ENCODE measurements around the gene TMEM198. TPM values are rescaled to one million over a fixed set of nuclear protein-coding genes. Genes with fewer than 3 reads are reported as not detected.

Gene TMEM198
- total and polyA plus RNA-seq, 2 experiments from 2014 or later, result 8.0 to 10.4 TPM

DNA sequence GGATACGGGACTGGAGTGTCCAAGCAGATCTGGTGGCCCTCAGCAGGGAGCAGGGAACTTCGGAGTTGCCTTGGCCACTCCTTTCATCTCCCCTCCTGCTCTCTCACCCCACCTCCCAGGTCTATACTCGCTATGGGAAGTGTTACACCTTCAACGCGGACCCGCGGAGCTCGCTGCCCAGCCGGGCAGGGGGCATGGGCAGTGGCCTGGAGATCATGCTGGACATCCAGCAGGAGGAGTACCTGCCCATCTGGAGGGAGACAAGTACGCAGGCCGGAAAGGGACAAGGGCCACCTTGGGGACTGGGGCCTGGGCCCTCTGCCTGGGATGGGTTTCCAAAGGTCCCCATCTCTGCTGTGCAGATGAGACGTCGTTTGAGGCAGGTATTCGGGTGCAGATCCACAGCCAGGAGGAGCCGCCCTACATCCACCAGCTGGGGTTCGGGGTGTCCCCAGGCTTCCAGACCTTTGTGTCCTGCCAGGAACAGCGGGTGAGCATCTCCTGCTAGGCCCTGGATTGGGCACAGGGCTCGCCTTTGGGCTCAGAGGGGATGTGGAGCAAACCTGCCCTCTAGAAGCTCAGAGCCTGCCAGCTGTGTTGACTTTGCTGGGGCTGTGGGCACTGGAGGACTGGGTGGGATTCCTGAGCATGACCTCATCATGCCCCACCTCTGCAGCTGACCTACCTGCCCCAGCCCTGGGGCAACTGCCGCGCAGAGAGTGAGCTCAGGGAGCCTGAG lies 12.0 kb upstream of the TMEM198 start:
- WGBS (ENCODE audit: low lambda C conversion rate, missing lambda C conversion rate), result 85% methylated on average over 20 of the region's 20 CpGs
- DNase-seq (ENCODE audit: low spot score), result no peak
- no peak overlapping the region for H3K4me2 ChIP-seq
- peaks cover 29% of the 10 kb centered on the region for H3K27me3 ChIP-seq
- no peaks in the 10 kb centered on the region for H4K20me1 ChIP-seq (ENCODE audit: insufficient read depth, poor library complexity, severe bottlenecking)
- no peaks in the 10 kb centered on the region for H3K79me2 ChIP-seq
- no peaks in the 10 kb centered on the region for H3K4me1 ChIP-seq (ENCODE audit: insufficient read depth)
- no peaks in the 10 kb centered on the region for H3K9me2 ChIP-seq (replicated peaks; ENCODE audit: insufficient read depth)
- no peaks in the 10 kb centered on the region for H3K9me3 ChIP-seq (ENCODE audit: low read depth)
- no peak overlapping the region for H3K27ac ChIP-seq
- no peak overlapping the region for H2AFZ ChIP-seq
- no peak for TF ChIP-seq EZH2 (IDR thresholded peaks at IDR 0.05; ENCODE audit: borderline replicate concordance)
- TF ChIP-seq EZH2phosphoT487 (IDR thresholded peaks at IDR 0.05; ENCODE audit: low read depth, severe bottlenecking, unreplicated experiment), result no peak
- TF ChIP-seq, protein P1, sequence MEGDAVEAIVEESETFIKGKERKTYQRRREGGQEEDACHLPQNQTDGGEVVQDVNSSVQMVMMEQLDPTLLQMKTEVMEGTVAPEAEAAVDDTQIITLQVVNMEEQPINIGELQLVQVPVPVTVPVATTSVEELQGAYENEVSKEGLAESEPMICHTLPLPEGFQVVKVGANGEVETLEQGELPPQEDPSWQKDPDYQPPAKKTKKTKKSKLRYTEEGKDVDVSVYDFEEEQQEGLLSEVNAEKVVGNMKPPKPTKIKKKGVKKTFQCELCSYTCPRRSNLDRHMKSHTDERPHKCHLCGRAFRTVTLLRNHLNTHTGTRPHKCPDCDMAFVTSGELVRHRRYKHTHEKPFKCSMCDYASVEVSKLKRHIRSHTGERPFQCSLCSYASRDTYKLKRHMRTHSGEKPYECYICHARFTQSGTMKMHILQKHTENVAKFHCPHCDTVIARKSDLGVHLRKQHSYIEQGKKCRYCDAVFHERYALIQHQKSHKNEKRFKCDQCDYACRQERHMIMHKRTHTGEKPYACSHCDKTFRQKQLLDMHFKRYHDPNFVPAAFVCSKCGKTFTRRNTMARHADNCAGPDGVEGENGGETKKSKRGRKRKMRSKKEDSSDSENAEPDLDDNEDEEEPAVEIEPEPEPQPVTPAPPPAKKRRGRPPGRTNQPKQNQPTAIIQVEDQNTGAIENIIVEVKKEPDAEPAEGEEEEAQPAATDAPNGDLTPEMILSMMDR (IDR thresholded peaks at IDR 0.05; ENCODE audit: poor library complexity), result no peak
- no peak overlapping the region for H3K4me3 ChIP-seq
- no peaks in the 10 kb centered on the region for H3K36me3 ChIP-seq (replicated peaks; ENCODE audit: insufficient read depth, low read depth)

DNA sequence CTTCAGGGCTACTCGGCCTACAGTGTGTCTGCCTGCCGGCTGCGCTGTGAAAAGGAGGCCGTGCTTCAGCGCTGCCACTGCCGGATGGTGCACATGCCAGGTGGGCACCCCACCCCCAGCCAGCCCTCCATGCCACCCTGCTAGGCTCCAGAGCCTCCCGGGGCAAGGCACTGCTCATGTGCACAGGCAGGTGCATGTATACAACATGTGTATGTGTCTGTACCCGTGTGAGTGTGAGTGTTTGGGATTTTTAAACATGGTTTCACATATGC lies 11.5 kb upstream of the TMEM198 start:
- H3K9me3 ChIP-seq (ENCODE audit: low read depth), result no peaks in the 10 kb centered on the region
- 87% methylated on average over 8 of the region's 8 CpGs for WGBS (ENCODE audit: low lambda C conversion rate, missing lambda C conversion rate)
- H3K4me3 ChIP-seq, result no peak overlapping the region
- no peak overlapping the region for H2AFZ ChIP-seq
- H3K4me1 ChIP-seq (ENCODE audit: insufficient read depth), result no peaks in the 10 kb centered on the region
- TF ChIP-seq EZH2phosphoT487 (IDR thresholded peaks at IDR 0.05; ENCODE audit: low read depth, severe bottlenecking, unreplicated experiment), result no peak
- no peak for TF ChIP-seq EZH2 (IDR thresholded peaks at IDR 0.05; ENCODE audit: borderline replicate concordance)
- TF ChIP-seq, protein P1 (IDR thresholded peaks at IDR 0.05; ENCODE audit: poor library complexity), result no peak
- no peaks in the 10 kb centered on the region for H4K20me1 ChIP-seq (ENCODE audit: insufficient read depth, poor library complexity, severe bottlenecking)
- H3K9me2 ChIP-seq (replicated peaks; ENCODE audit: insufficient read depth), result no peaks in the 10 kb centered on the region
- no peaks in the 10 kb centered on the region for H3K79me2 ChIP-seq
- no peak overlapping the region for H3K27ac ChIP-seq
- peaks cover 27% of the 10 kb centered on the region for H3K27me3 ChIP-seq
- no peak overlapping the region for H3K4me2 ChIP-seq
- no peaks in the 10 kb centered on the region for H3K36me3 ChIP-seq (replicated peaks; ENCODE audit: insufficient read depth, low read depth)
- DNase-seq (ENCODE audit: low spot score), result no peak

DNA sequence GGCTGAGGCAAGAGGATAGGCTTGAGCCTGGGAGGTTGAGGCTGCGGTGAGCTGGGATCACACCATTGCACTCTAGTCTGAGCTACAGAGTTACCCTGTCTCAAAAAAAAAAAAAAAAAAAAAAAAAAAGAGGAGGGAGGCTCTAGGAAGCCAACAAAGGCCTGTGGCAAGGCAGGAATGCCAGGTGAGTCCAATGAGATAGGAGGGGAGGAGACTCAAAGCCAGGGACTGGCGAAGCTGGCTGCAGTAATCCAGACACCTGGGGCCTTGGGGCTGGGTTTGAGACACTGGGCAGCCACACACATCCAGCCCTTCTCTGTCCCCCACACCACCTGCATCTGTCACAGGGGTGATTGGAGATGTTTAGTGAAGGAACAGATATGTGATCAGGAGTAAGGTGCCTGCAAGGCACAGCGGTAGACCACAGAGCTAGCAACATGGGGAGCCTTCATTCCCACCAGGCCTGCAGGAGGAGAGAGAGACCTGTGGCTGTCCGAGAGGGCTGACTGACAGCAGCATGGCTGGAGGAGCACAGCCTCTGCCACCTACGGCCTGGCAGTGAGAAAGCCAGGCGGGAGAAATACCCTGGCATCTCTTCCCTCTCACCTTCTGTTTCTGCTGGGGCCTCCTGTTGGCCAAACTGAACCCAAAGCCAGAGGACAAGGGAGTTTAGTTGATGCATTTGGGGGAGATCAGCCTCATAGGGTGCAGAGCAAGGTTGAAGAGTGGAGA lies 9.7 kb upstream of the TMEM198 start:
- Histone ChIP-seq H3K36me3 (replicated peaks; ENCODE audit: insufficient read depth, low read depth) (no peaks in the 10 kb centered on the region), H3K27ac (no peak overlapping the region), H3K9me2 (replicated peaks; ENCODE audit: insufficient read depth) (no peaks in the 10 kb centered on the region), H3K4me2 (no peak overlapping the region), H3K4me1 (ENCODE audit: insufficient read depth) (peaks cover 12% of the 10 kb centered on the region), H2AFZ (no peak overlapping the region), H3K79me2 (no peaks in the 10 kb centered on the region), H3K9me3 (ENCODE audit: low read depth) (no peaks in the 10 kb centered on the region), H3K4me3 (no peak overlapping the region), H4K20me1 (ENCODE audit: insufficient read depth, poor library complexity, severe bottlenecking) (peaks cover 8% of the 10 kb centered on the region), H3K27me3 (peaks cover 9% of the 10 kb centered on the region)
- WGBS (ENCODE audit: low lambda C conversion rate, missing lambda C conversion rate), result 74% methylated on average over 6 of the region's 6 CpGs
- DNase-seq (ENCODE audit: low spot score), result no peak
- TF ChIP-seq EZH2phosphoT487 (IDR thresholded peaks at IDR 0.05; ENCODE audit: low read depth, severe bottlenecking, unreplicated experiment), result no peak
- no peak for TF ChIP-seq EZH2 (IDR thresholded peaks at IDR 0.05; ENCODE audit: borderline replicate concordance)
- TF ChIP-seq, protein P1 (IDR thresholded peaks at IDR 0.05; ENCODE audit: poor library complexity), result no peak
